ENCODE results near the gene CACNG4. TPM values are rescaled to one million over a fixed set of nuclear protein-coding genes. Genes with fewer than 3 reads are reported as not detected.

CACNG4 gene
- total RNA-seq, 1 donor from 2014 or later, result 5.1 TPM

DNA sequence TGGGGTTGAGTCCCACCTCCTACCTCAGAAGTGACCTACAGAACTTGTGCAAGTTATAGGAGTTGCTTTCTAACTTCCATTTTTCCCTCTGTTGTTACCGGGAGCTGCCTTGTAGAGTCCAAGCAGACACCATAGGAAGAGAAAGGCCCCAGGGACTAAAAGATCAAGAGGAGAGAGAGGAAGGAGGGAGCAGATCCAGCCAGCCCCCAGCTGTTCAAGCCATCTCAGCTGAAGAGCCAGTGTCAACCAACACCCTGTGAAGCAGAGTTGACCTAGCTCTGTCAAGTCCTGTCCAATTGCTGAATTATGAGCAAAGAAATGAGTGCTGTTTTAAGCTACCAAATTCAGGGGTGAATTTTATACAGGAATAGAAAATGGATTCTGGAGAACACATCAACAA lies 34.9 kb upstream of the CACNG4 start:
- Histone ChIP-seq H3K27me3 (ENCODE audit: low read depth) (peaks cover 9% of the 10 kb centered on the region), H3K4me1 (no peaks in the 10 kb centered on the region), H3K4me3 (no peak overlapping the region), H3K9me3 (no peaks in the 10 kb centered on the region), H3K36me3 (no peaks in the 10 kb centered on the region), H3K27ac (no peak overlapping the region)
- TF ChIP-seq, protein P1, sequence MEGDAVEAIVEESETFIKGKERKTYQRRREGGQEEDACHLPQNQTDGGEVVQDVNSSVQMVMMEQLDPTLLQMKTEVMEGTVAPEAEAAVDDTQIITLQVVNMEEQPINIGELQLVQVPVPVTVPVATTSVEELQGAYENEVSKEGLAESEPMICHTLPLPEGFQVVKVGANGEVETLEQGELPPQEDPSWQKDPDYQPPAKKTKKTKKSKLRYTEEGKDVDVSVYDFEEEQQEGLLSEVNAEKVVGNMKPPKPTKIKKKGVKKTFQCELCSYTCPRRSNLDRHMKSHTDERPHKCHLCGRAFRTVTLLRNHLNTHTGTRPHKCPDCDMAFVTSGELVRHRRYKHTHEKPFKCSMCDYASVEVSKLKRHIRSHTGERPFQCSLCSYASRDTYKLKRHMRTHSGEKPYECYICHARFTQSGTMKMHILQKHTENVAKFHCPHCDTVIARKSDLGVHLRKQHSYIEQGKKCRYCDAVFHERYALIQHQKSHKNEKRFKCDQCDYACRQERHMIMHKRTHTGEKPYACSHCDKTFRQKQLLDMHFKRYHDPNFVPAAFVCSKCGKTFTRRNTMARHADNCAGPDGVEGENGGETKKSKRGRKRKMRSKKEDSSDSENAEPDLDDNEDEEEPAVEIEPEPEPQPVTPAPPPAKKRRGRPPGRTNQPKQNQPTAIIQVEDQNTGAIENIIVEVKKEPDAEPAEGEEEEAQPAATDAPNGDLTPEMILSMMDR (IDR thresholded peaks at IDR 0.05), result no peak
- intact Hi-C loops (cut with DNase I), result no loop called here
- DNase-seq (no peak), ATAC-seq (no peak)

DNA sequence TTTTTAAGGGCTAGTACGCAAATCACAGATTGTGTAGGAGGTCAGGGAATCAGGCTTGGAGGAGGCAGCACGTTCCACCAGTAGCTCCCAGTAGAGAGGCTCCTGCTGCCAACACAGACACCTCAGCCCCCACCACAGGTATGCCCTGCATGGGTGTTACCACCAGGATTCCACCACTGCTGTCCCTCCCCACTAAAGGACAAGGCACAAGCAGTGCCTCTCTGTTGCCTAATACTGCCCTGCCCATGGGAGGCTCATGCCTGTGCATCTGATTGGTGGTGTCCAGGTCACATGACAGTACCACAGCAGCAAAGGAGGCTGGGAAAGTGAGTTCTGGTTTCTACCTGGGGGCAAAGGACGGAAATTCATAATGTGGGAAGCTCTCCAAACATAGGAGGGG lies 33.6 kb upstream of the CACNG4 start:
- no peaks in the 10 kb centered on the region for H3K9me3 ChIP-seq
- no peaks in the 10 kb centered on the region for H3K4me1 ChIP-seq
- ATAC-seq, result peak; percentile 42 to 52
- no peaks in the 10 kb centered on the region for H3K36me3 ChIP-seq
- no peak for DNase-seq
- TF ChIP-seq, protein P1 (IDR thresholded peaks at IDR 0.05), result no peak
- intact Hi-C loops (cut with DNase I), result no loop called here
- H3K27ac ChIP-seq, result no peak overlapping the region
- no peak overlapping the region for H3K4me3 ChIP-seq
- H3K27me3 ChIP-seq (ENCODE audit: low read depth), result peaks cover 9% of the 10 kb centered on the region

DNA sequence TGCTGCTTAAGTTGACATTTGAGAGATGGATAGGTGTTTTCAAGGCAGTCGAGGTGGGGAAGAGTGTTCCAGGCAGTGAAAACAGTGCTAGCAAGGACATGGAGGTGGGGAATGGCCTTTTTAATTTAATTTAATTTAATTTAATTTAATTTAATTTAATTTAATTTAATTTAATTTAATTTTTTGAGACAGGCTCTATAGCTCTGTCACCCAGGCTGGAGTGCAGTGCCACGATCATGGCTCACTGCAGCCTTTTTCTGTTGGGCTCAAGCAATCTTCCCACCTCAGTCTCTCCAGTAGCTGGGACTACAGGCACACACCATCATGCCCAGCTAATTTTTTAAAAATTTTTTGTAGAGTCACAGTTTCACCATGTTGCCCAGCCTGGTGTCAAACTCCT lies 32.2 kb upstream of the CACNG4 start:
- H3K27ac ChIP-seq, result no peak overlapping the region
- DNase-seq (no peak), ATAC-seq (no peak)
- H3K36me3 ChIP-seq, result no peaks in the 10 kb centered on the region
- TF ChIP-seq, protein P1 (IDR thresholded peaks at IDR 0.05), result no peak
- no peak overlapping the region for H3K4me3 ChIP-seq
- no peaks in the 10 kb centered on the region for H3K9me3 ChIP-seq
- peaks cover 3% of the 10 kb centered on the region for H3K27me3 ChIP-seq (ENCODE audit: low read depth)
- no peaks in the 10 kb centered on the region for H3K4me1 ChIP-seq
- intact Hi-C loops (cut with DNase I), result no loop called here

DNA sequence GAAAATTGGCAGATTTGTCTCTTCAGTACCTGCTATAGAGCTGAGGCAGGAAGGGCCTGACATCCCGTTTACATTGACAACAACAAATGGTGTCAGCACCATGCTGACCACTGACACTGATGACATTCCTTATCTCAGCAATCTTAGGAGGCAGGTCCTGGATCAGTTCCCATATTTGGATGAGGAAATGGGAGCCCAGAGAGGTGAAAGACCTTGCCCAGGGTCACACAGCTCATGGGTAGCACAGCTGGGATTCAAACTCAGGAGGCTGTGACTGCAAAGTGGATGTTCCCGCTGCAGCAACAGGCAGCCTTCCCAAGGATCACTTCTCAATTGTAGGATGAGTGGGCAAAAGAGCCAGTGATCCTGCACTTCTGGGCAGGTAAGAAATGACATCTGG lies 30.5 kb upstream of the CACNG4 start:
- intact Hi-C loops (cut with DNase I), result no loop called here
- H3K27ac ChIP-seq, result no peak overlapping the region
- ATAC-seq (no peak), DNase-seq (no peak)
- H3K4me1 ChIP-seq, result no peaks in the 10 kb centered on the region
- no peaks in the 10 kb centered on the region for H3K36me3 ChIP-seq
- no peaks in the 10 kb centered on the region for H3K27me3 ChIP-seq (ENCODE audit: low read depth)
- H3K9me3 ChIP-seq, result no peaks in the 10 kb centered on the region
- H3K4me3 ChIP-seq, result no peak overlapping the region
- TF ChIP-seq, protein P1 (IDR thresholded peaks at IDR 0.05), result no peak

DNA sequence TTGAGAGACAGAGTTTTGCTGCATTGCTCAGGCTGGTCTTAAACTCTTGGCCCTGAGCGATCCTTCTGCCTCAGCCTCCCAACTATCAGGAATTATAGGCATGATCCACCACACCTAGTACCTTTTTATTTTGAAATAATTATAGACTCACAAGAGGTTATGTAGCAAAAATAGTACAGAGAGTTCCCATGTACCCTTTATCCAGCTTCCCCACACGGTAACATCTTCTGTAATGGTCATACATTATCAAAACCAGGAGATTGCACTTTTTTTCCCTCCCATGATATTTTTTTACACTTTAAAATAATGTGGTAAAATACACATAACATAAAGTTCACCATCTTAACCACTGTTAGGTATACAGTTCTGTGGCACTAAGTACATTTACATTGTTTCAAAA lies 28.8 kb upstream of the CACNG4 start:
- Histone ChIP-seq H3K36me3 (no peaks in the 10 kb centered on the region), H3K4me3 (no peak overlapping the region), H3K9me3 (no peaks in the 10 kb centered on the region), H3K4me1 (no peaks in the 10 kb centered on the region), H3K27ac (no peak overlapping the region), H3K27me3 (ENCODE audit: low read depth) (peaks cover 7% of the 10 kb centered on the region)
- DNase-seq (no peak), ATAC-seq (no peak)
- intact Hi-C loops (cut with DNase I), result no loop called here
- TF ChIP-seq, protein P1 (IDR thresholded peaks at IDR 0.05), result no peak

DNA sequence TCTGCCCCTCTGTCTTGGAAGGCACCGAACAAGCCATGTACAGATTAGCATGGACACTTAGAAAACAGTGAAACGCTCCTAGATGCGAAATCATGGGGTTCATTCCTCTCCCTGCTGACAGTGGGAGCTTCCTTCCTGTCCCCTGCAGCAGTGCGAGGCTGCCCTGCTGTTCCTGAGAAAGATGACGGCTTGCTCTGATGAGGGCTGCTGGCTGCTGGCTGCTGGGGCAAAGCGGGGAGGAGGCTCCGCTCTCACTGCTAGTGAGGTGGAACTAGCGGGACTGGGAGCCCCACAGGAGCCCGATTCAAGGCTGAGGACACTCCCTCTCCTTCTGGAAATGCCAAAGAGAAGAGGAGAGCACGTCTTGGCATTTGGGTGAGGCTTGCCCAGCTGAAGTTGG lies 25.9 kb upstream of the CACNG4 start:
- intact Hi-C loops (cut with DNase I), result no loop called here
- Histone ChIP-seq H3K4me1 (no peaks in the 10 kb centered on the region), H3K9me3 (no peaks in the 10 kb centered on the region), H3K27me3 (ENCODE audit: low read depth) (peaks cover 7% of the 10 kb centered on the region), H3K4me3 (no peak overlapping the region), H3K36me3 (no peaks in the 10 kb centered on the region), H3K27ac (no peak overlapping the region)
- DNase-seq, result no peak
- TF ChIP-seq, protein P1 (IDR thresholded peaks at IDR 0.05), result no peak
- no peak for ATAC-seq
